ENCODE data around the gene HOXA5.

GRCh38 chr7:27162561-27163287 lies 19.2 kb upstream of the HOXA5 start:
- TF ChIP-seq CTCF (tag by site-specific recombination; IDR thresholded peaks at IDR 0.05) (no peak), ZNF214 (tag by site-specific recombination; IDR thresholded peaks at IDR 0.05; ENCODE audit: borderline replicate concordance) (no peak), ZSCAN23 (tag by site-specific recombination; IDR thresholded peaks at IDR 0.05) (no peak)
